ENCODE measurements around the gene RAPSN. TPM values are rescaled to one million over a fixed set of nuclear protein-coding genes. Genes with fewer than 3 reads are reported as not detected.

The RAPSN gene
- under 1 TPM in 1 of 2 experiments, not detected in 1; 0.19 TPM for total RNA-seq

GRCh38 chr11:47448566-47449427 lies at the start of gene RAPSN:
TSS of gene RAPSN (minus strand) at chr11:47449136. CDS start at chr11:47448964, 172 bp downstream.
- DNase-seq, result no peak
- Mint-ChIP-seq H3K36me3 (no peaks in the 10 kb centered on the region), H3K4me3 (no peak within 1 kb of the TSS), H3K9me3 (no peaks in the 10 kb centered on the region), H3K4me1 (no peaks in the 10 kb centered on the region), H3K27me3 (no peaks in the 10 kb centered on the region), H3K27ac (no peak within 1 kb of the TSS)

GRCh38 chr11:47498149-47498548 lies 49.2 kb upstream of the RAPSN start:
- Mint-ChIP-seq H3K9me3 (no peaks in the 10 kb centered on the region), H3K4me3 (no peak overlapping the region), H3K36me3 (peaks cover 26% of the 10 kb centered on the region), H3K27ac (peak overlapping the region; percentile 7), H3K27me3 (no peaks in the 10 kb centered on the region), H3K4me1 (peaks cover 30% of the 10 kb centered on the region)
- no peak for DNase-seq

GRCh38 chr11:47496808-47497207 lies 47.9 kb upstream of the RAPSN start:
- no peaks in the 10 kb centered on the region for H3K9me3 Mint-ChIP-seq
- no peaks in the 10 kb centered on the region for H3K27me3 Mint-ChIP-seq
- H3K36me3 Mint-ChIP-seq, result peaks cover 29% of the 10 kb centered on the region
- H3K4me3 Mint-ChIP-seq, result no peak overlapping the region
- peaks cover 29% of the 10 kb centered on the region for H3K4me1 Mint-ChIP-seq
- no peak for DNase-seq
- H3K27ac Mint-ChIP-seq, result no peak overlapping the region

GRCh38 chr11:47495856-47496217 lies 46.9 kb upstream of the RAPSN start:
- H3K27me3 Mint-ChIP-seq, result no peaks in the 10 kb centered on the region
- H3K27ac Mint-ChIP-seq, result no peak overlapping the region
- H3K4me1 Mint-ChIP-seq, result peaks cover 27% of the 10 kb centered on the region
- H3K9me3 Mint-ChIP-seq, result no peaks in the 10 kb centered on the region
- no peak for DNase-seq
- H3K4me3 Mint-ChIP-seq, result no peak overlapping the region
- H3K36me3 Mint-ChIP-seq, result peaks cover 25% of the 10 kb centered on the region

GRCh38 chr11:47495011-47495855 lies 46.3 kb upstream of the RAPSN start:
- Mint-ChIP-seq H3K27ac (no peak overlapping the region), H3K4me3 (no peak overlapping the region)

GRCh38 chr11:47489395-47489755 lies 40.4 kb upstream of the RAPSN start:
- H3K9me3 Mint-ChIP-seq, result no peaks in the 10 kb centered on the region
- no peak overlapping the region for H3K27ac Mint-ChIP-seq
- H3K4me1 Mint-ChIP-seq, result peaks cover 29% of the 10 kb centered on the region
- H3K4me3 Mint-ChIP-seq, result no peak overlapping the region
- DNase-seq, result no peak
- peaks cover 26% of the 10 kb centered on the region for H3K36me3 Mint-ChIP-seq
- no peaks in the 10 kb centered on the region for H3K27me3 Mint-ChIP-seq

More at GRCh38 chr11:47495011-47495855, 46.3 kb upstream of the RAPSN start:
- peaks cover 21% of the 10 kb centered on the region for H3K36me3 Mint-ChIP-seq
- DNase-seq, result no peak
- H3K9me3 Mint-ChIP-seq, result no peaks in the 10 kb centered on the region
- no peaks in the 10 kb centered on the region for H3K27me3 Mint-ChIP-seq
- H3K4me1 Mint-ChIP-seq, result peaks cover 22% of the 10 kb centered on the region

GRCh38 chr11:47488674-47489394 lies 39.9 kb upstream of the RAPSN start:
- H3K27ac Mint-ChIP-seq, result peak overlapping the region; percentile 63
- H3K4me3 Mint-ChIP-seq, result no peak overlapping the region

GRCh38 chr11:47488111-47488510 lies 39.2 kb upstream of the RAPSN start:
- Mint-ChIP-seq H3K9me3 (no peaks in the 10 kb centered on the region), H3K36me3 (peaks cover 24% of the 10 kb centered on the region), H3K4me3 (no peak overlapping the region), H3K27ac (peak overlapping the region; percentile 63), H3K4me1 (peaks cover 25% of the 10 kb centered on the region), H3K27me3 (no peaks in the 10 kb centered on the region)
- no peak for DNase-seq

More at GRCh38 chr11:47488674-47489394, 39.9 kb upstream of the RAPSN start:
- peaks cover 27% of the 10 kb centered on the region for H3K4me1 Mint-ChIP-seq
- no peak for DNase-seq
- H3K27me3 Mint-ChIP-seq, result no peaks in the 10 kb centered on the region
- no peaks in the 10 kb centered on the region for H3K9me3 Mint-ChIP-seq
- H3K36me3 Mint-ChIP-seq, result peaks cover 23% of the 10 kb centered on the region

- H3K27me3 Mint-ChIP-seq, result no peaks in the 10 kb centered on the region
- no peak for DNase-seq
- H3K27ac Mint-ChIP-seq, result peak overlapping the region; percentile 63
- peaks cover 24% of the 10 kb centered on the region for H3K4me1 Mint-ChIP-seq
- H3K36me3 Mint-ChIP-seq, result peaks cover 19% of the 10 kb centered on the region
- H3K4me3 Mint-ChIP-seq, result no peak overlapping the region
- no peaks in the 10 kb centered on the region for H3K9me3 Mint-ChIP-seq
These were observed 38.5 kb upstream of the RAPSN start for GRCh38 chr11:47487421-47487820.

- DNase-seq, result no peak
- Mint-ChIP-seq H3K4me1 (peaks cover 21% of the 10 kb centered on the region), H3K27ac (no peak overlapping the region), H3K9me3 (no peaks in the 10 kb centered on the region), H3K27me3 (no peaks in the 10 kb centered on the region), H3K36me3 (peaks cover 27% of the 10 kb centered on the region), H3K4me3 (no peak overlapping the region)
These were observed 36.2 kb upstream of the RAPSN start for GRCh38 chr11:47485107-47485506.

- peaks cover 27% of the 10 kb centered on the region for H3K36me3 Mint-ChIP-seq
These were observed 34.5 kb upstream of the RAPSN start for GRCh38 chr11:47483457-47483856.

GRCh38 chr11:47480762-47481161 lies 31.8 kb upstream of the RAPSN start:
- Mint-ChIP-seq H3K4me3 (no peak overlapping the region), H3K27ac (no peak overlapping the region), H3K36me3 (peaks cover 15% of the 10 kb centered on the region), H3K27me3 (no peaks in the 10 kb centered on the region), H3K4me1 (no peaks in the 10 kb centered on the region), H3K9me3 (no peaks in the 10 kb centered on the region)
- DNase-seq, result no peak

More at GRCh38 chr11:47483457-47483856, 34.5 kb upstream of the RAPSN start:
- H3K4me1 Mint-ChIP-seq, result peaks cover 12% of the 10 kb centered on the region
- H3K27me3 Mint-ChIP-seq, result no peaks in the 10 kb centered on the region
- DNase-seq, result no peak
- no peak overlapping the region for H3K27ac Mint-ChIP-seq
- H3K4me3 Mint-ChIP-seq, result no peak overlapping the region
- H3K9me3 Mint-ChIP-seq, result no peaks in the 10 kb centered on the region

- no peaks in the 10 kb centered on the region for H3K9me3 Mint-ChIP-seq
- no peaks in the 10 kb centered on the region for H3K27me3 Mint-ChIP-seq
- DNase-seq, result no peak
- H3K4me1 Mint-ChIP-seq, result no peaks in the 10 kb centered on the region
- peak overlapping the region; percentile 34 for H3K27ac Mint-ChIP-seq
- H3K4me3 Mint-ChIP-seq, result no peak overlapping the region
- peaks cover 21% of the 10 kb centered on the region for H3K36me3 Mint-ChIP-seq
These were observed 29.9 kb upstream of the RAPSN start for GRCh38 chr11:47478651-47479329.

GRCh38 chr11:47477753-47478152 lies 28.8 kb upstream of the RAPSN start:
- Mint-ChIP-seq H3K4me3 (no peak overlapping the region), H3K27ac (peak overlapping the region; percentile 14), H3K4me1 (no peaks in the 10 kb centered on the region), H3K36me3 (peaks cover 20% of the 10 kb centered on the region), H3K27me3 (no peaks in the 10 kb centered on the region), H3K9me3 (no peaks in the 10 kb centered on the region)
- no peak for DNase-seq
